ENCODE measurements around the gene PPOX.

The PPOX gene

DNA sequence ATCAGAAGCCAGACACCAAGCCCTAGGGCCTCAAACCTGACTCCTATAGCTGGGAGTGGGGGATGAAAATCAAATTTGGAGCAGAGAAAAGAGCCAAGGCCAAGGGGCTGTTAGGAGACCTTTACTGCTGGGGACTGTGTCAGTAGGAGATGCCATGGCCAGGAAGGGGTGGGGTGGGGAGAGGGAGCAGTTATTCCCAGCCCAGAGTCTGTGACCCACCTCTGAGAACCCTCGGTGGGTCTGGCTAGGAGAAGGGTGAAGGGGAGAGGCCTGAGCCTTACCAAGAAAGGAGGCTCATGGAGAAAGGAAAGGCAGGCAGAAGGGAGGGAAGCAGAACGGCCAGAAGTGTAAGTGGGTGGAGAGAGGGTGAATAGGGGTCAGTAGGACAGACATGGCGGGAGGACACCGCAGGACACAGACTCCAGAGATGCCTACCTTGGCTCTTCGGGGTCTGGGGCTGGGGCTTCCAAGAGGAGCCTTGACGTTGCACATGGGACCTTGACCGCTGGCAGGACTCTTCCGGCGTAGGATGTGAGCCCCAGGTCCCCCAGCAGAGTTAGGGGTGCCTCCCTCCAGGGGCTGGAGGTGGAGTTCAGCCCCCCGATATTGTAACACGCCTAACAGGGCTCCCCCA lies 31.5 kb downstream of the PPOX start:
- no peaks in the 10 kb centered on the region for H3K9me3 ChIP-seq (ENCODE audit: control insufficient read depth, low read length)
- 86 to 87% methylated on average over 11 of the region's 11 CpGs for WGBS, 2 experiments
- H3K36me3 ChIP-seq (ENCODE audit: control insufficient read depth, insufficient read depth, low read length) = no peaks in the 10 kb centered on the region
- no peaks in the 10 kb centered on the region for H3K27me3 ChIP-seq (ENCODE audit: control insufficient read depth, insufficient read depth, low read length, poor library complexity, severe bottlenecking)
- no peak overlapping the region for H3K27ac ChIP-seq (ENCODE audit: insufficient read depth, low read depth, low read length, poor library complexity, severe bottlenecking)
- peaks cover 54% of the 10 kb centered on the region for H3K4me1 ChIP-seq (ENCODE audit: control insufficient read depth, insufficient read depth, low read length)
- H3K4me3 ChIP-seq (ENCODE audit: insufficient read depth, low read depth, low read length) = peak overlapping the region; percentile 7

DNA sequence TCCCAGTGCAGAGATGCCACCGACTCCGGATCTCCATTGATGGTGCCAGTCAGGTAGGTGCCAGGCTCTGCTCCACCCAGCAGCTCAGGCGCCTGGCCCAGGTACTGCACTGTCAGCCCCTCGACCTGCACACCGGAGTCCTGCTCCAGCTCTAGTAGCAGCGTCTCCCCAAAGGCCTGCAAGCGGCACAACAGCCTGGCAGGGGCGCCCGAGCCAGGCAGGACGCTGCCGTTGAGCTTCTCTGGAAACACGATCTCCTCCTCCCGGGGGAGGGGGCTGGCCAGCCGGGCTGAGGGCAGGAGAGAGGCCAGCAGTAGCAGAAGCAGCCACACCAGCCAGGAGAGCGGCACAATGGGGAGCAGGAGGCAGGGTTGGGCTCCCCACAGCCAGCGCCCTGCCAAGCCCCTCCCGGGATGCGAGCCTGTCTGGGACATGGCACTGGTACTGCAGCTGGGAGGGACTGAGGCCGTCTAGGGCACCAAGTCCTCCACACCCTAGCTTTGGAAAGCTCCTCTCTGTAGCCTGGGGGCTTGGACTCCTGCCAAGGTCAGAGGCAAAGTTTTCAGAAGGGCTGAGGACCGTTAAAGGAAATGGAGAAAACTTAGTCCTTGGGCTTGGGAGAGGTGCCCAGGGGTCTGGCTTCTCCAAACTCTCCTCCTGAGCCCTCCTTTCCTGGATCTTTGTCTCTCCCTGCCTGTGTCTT lies 32.1 kb downstream of the PPOX start:
- Histone ChIP-seq H3K27me3 (ENCODE audit: control insufficient read depth, insufficient read depth, low read length, poor library complexity, severe bottlenecking) (no peaks in the 10 kb centered on the region), H3K9me3 (ENCODE audit: control insufficient read depth, low read length) (no peaks in the 10 kb centered on the region), H3K4me3 (ENCODE audit: insufficient read depth, low read depth, low read length) (peak overlapping the region; percentile 7), H3K27ac (ENCODE audit: insufficient read depth, low read depth, low read length, poor library complexity, severe bottlenecking) (no peak overlapping the region), H3K36me3 (ENCODE audit: control insufficient read depth, insufficient read depth, low read length) (no peaks in the 10 kb centered on the region), H3K4me1 (ENCODE audit: control insufficient read depth, insufficient read depth, low read length) (peaks cover 54% of the 10 kb centered on the region)
- WGBS, 2 experiments = 23 to 25% methylated on average over 20 of the region's 20 CpGs

GRCh38 chr1:161198897-161199431 lies 32.7 kb downstream of the PPOX start, which contains the start of gene ADAMTS4:
TSS of gene ADAMTS4 (minus strand) at chr1:161199054. CDS start at chr1:161198627, 427 bp downstream.
- no peaks in the 10 kb centered on the region for H3K27me3 ChIP-seq (ENCODE audit: control insufficient read depth, insufficient read depth, low read length, poor library complexity, severe bottlenecking)
- no peaks in the 10 kb centered on the region for H3K9me3 ChIP-seq (ENCODE audit: control insufficient read depth, low read length)
- H3K4me1 ChIP-seq (ENCODE audit: control insufficient read depth, insufficient read depth, low read length) = peaks cover 54% of the 10 kb centered on the region
- H3K4me3 ChIP-seq (ENCODE audit: insufficient read depth, low read depth, low read length) = peak within 1 kb of the TSS; percentile 7
- H3K36me3 ChIP-seq (ENCODE audit: control insufficient read depth, insufficient read depth, low read length) = peaks cover 3% of the 10 kb centered on the region
- peak within 1 kb of the TSS; percentile 58 for H3K27ac ChIP-seq (ENCODE audit: insufficient read depth, low read depth, low read length, poor library complexity, severe bottlenecking)
- WGBS, 2 experiments = 48 to 56% methylated on average over 11 of the region's 11 CpGs

GRCh38 chr1:161199506-161200139 lies 33.4 kb downstream of the PPOX start:
- 63 to 70% methylated on average over 5 of the region's 5 CpGs for WGBS, 2 experiments
- H3K9me3 ChIP-seq (ENCODE audit: control insufficient read depth, low read length) = no peaks in the 10 kb centered on the region
- peak overlapping the region; percentile 58 for H3K27ac ChIP-seq (ENCODE audit: insufficient read depth, low read depth, low read length, poor library complexity, severe bottlenecking)
- no peaks in the 10 kb centered on the region for H3K27me3 ChIP-seq (ENCODE audit: control insufficient read depth, insufficient read depth, low read length, poor library complexity, severe bottlenecking)
- H3K4me1 ChIP-seq (ENCODE audit: control insufficient read depth, insufficient read depth, low read length) = peaks cover 54% of the 10 kb centered on the region
- no peak overlapping the region for H3K4me3 ChIP-seq (ENCODE audit: insufficient read depth, low read depth, low read length)
- H3K36me3 ChIP-seq (ENCODE audit: control insufficient read depth, insufficient read depth, low read length) = peaks cover 3% of the 10 kb centered on the region

DNA sequence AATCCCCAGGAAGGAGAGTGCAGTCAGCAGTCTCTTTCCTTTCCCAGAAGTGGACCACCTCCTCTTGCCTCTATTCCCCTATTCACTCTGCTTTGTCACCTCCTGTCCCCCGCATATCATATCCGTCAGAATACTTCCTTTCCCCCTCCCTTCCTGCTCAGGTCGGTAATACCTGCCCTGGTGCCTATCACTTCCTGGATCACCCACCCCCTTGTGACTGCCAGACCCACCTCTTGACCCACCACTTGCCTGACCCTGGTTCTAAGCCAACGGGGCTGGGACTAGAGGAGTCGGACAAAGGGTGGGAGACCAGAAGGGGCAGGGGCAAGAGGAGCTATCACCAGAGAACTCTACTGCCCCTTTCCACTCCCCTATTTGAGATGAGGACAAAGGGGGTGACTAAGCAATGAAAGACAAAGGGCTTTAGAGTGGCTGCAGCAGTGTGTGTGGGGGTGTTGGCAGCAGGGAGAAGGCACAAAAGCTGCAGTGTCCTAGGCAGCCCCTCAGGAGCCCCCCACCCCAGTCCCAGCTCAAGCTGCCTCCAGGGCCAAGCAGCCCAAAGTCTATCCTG lies 34.3 kb downstream of the PPOX start:
- H3K9me3 ChIP-seq (ENCODE audit: control insufficient read depth, low read length) = no peaks in the 10 kb centered on the region
- no peaks in the 10 kb centered on the region for H3K27me3 ChIP-seq (ENCODE audit: control insufficient read depth, insufficient read depth, low read length, poor library complexity, severe bottlenecking)
- peaks cover 8% of the 10 kb centered on the region for H3K36me3 ChIP-seq (ENCODE audit: control insufficient read depth, insufficient read depth, low read length)
- no peak overlapping the region for H3K4me3 ChIP-seq (ENCODE audit: insufficient read depth, low read depth, low read length)
- 65 to 70% methylated on average over 5 of the region's 5 CpGs for WGBS, 2 experiments
- H3K27ac ChIP-seq (ENCODE audit: insufficient read depth, low read depth, low read length, poor library complexity, severe bottlenecking) = peak overlapping the region; percentile 52
- H3K4me1 ChIP-seq (ENCODE audit: control insufficient read depth, insufficient read depth, low read length) = peaks cover 54% of the 10 kb centered on the region

DNA sequence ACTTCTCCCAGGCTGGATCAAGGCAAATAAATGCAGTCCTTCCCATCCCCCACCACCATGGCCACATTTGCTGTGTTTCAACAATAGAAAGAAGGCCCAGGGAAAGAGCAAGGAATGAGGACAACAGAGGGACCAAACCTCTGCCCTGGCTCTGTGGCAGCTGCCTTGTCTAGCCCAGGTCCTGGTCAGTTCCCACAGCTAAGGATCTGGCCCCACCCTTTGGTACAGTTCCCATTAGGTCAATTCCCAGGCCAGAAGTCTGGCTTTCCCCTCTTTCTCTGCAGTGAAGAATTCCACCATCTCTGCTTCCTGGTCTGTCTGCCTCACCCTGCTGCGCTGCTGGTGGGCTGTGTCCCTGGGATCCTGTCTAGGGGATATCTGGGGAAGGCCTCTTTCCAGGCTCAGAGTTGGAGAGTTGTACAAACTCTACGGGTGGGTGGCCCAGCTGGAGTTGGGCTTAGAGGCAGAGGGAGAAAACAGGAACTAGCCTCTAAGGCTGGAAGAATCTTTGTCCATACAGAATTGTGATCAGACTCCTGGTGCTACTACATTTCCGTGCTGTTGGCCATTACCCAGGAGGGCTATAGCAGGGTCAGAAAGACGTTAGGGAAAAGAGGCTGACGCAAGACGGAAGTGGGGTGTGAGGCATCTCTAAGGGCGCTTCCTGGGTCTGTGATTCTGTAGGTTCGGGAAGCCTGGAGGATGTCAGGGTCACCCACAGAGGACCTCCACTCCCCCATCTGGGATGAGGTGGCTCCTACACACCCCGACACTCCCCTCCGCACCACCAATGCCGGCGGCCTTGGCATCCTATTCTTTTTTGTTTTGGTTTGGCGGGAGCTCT lies 35.0 kb downstream of the PPOX start:
- peaks cover 53% of the 10 kb centered on the region for H3K4me1 ChIP-seq (ENCODE audit: control insufficient read depth, insufficient read depth, low read length)
- H3K36me3 ChIP-seq (ENCODE audit: control insufficient read depth, insufficient read depth, low read length) = peaks cover 11% of the 10 kb centered on the region
- H3K27ac ChIP-seq (ENCODE audit: insufficient read depth, low read depth, low read length, poor library complexity, severe bottlenecking) = peak overlapping the region; percentile 81
- H3K9me3 ChIP-seq (ENCODE audit: control insufficient read depth, low read length) = no peaks in the 10 kb centered on the region
- H3K4me3 ChIP-seq (ENCODE audit: insufficient read depth, low read depth, low read length) = no peak overlapping the region
- no peaks in the 10 kb centered on the region for H3K27me3 ChIP-seq (ENCODE audit: control insufficient read depth, insufficient read depth, low read length, poor library complexity, severe bottlenecking)
- WGBS, 2 experiments = 88 to 89% methylated on average over 13 of the region's 13 CpGs

- Histone ChIP-seq H3K36me3 (ENCODE audit: control insufficient read depth, insufficient read depth, low read length) (peaks cover 19% of the 10 kb centered on the region), H3K27ac (ENCODE audit: insufficient read depth, low read depth, low read length, poor library complexity, severe bottlenecking) (peak within 1 kb of the TSS; percentile 81), H3K9me3 (ENCODE audit: control insufficient read depth, low read length) (no peaks in the 10 kb centered on the region), H3K4me1 (ENCODE audit: control insufficient read depth, insufficient read depth, low read length) (peaks cover 45% of the 10 kb centered on the region), H3K4me3 (ENCODE audit: insufficient read depth, low read depth, low read length) (peak within 1 kb of the TSS; percentile 97), H3K27me3 (ENCODE audit: control insufficient read depth, insufficient read depth, low read length, poor library complexity, severe bottlenecking) (no peaks in the 10 kb centered on the region)
- WGBS, 2 experiments = 6 to 7% methylated on average over 53 of the region's 53 CpGs
Measured at GRCh38 chr1:161201836-161202712, 35.8 kb downstream of the PPOX start, which contains the start of gene NDUFS2. TSS of gene NDUFS2 (plus strand) at chr1:161202367. CDS start at chr1:161202386, 19 bp downstream.

GRCh38 chr1:161206411-161207140 lies 40.4 kb downstream of the PPOX start:
- Histone ChIP-seq H3K27ac (ENCODE audit: insufficient read depth, low read depth, low read length, poor library complexity, severe bottlenecking) (no peak overlapping the region), H3K4me3 (ENCODE audit: insufficient read depth, low read depth, low read length) (no peak overlapping the region), H3K9me3 (ENCODE audit: control insufficient read depth, low read length) (no peaks in the 10 kb centered on the region), H3K4me1 (ENCODE audit: control insufficient read depth, insufficient read depth, low read length) (peaks cover under 1% of the 10 kb centered on the region), H3K36me3 (ENCODE audit: control insufficient read depth, insufficient read depth, low read length) (peaks cover 37% of the 10 kb centered on the region), H3K27me3 (ENCODE audit: control insufficient read depth, insufficient read depth, low read length, poor library complexity, severe bottlenecking) (no peaks in the 10 kb centered on the region)
- WGBS, 2 experiments = 95% methylated on average over 12 of the region's 12 CpGs
